Naive thymus-derived CD4-positive, alpha-beta T cell (primary cell): ENCODE results near the gene DOK5. TPM values are rescaled to one million over a fixed set of nuclear protein-coding genes. Genes with fewer than 3 reads are reported as not detected.

ENCODE experiments used
- ATAC-seq: fragments of 150-1000 bp; cut with Tn5 transposase; 2 replicates; pipeline ENCODE4 v1.10.0; 2021; ENCODE audit warnings: mild to moderate bottlenecking, moderate library complexity
- CTCF ChIA-PET: fragments of 350-600 bp; sonication (Branson Sonifier 250); formaldehyde crosslinking; loops from one replicate; lab custom pipeline; 2021; ENCODE audit warnings: antibody characterized with exemption; lab: Charles Lee
- POLR2A ChIA-PET: fragments of 350-600 bp; sonication (Branson Sonifier 250); formaldehyde crosslinking; loops from one replicate; lab custom pipeline; 2021; ENCODE audit warnings: antibody characterized with exemption, inconsistent platforms; lab: Charles Lee
- DNase-seq, 9 donors: peaks; one replicate each; pipeline versions ENCODE4 v3.0.0 to v3.0.0-alpha.2; 2020 to 2022; ENCODE audit warnings: mixed read lengths in 1 of 9
- H3K27ac ChIP-seq: one replicate; pipeline ENCODE4 v1.7.0; 2013; ENCODE audit warnings: mild to moderate bottlenecking, low read depth, low read length, moderate library complexity
- H3K27me3 ChIP-seq, 2 donors: one replicate each; pipeline ENCODE4 v1.7.0; 2013; ENCODE audit warnings: low read length in 2 of 2, mild to moderate bottlenecking in 2 of 2, moderate library complexity in 2 of 2; ENCODE audit not compliant: control insufficient read depth in 2 of 2, insufficient read depth in 2 of 2
- H3K36me3 ChIP-seq, 3 experiments: 1 replicate in 2 of 3; 2 replicates in 1 of 3; pipeline ENCODE4 v1.7.0; 2013; ENCODE audit warnings: low read length in 3 of 3, mild to moderate bottlenecking in 3 of 3, moderate library complexity in 1 of 3; ENCODE audit not compliant: insufficient read depth in 3 of 3, control insufficient read depth in 2 of 3
- H3K4me1 ChIP-seq, 2 donors: one replicate each; pipeline ENCODE4 v1.7.0; 2013; ENCODE audit warnings: low read length in 2 of 2, mild to moderate bottlenecking in 2 of 2, moderate library complexity in 1 of 2; ENCODE audit not compliant: control insufficient read depth in 2 of 2, insufficient read depth in 2 of 2
- H3K4me3 ChIP-seq: 2 replicates; pipeline ENCODE4 v1.7.0; 2013; ENCODE audit warnings: mild to moderate bottlenecking, low read length
- H3K9me3 ChIP-seq, 3 experiments: 1 replicate in 2 of 3; 2 replicates in 1 of 3; pipeline ENCODE4 v1.7.0; 2013; ENCODE audit warnings: low read length in 3 of 3; ENCODE audit not compliant: control insufficient read depth in 2 of 3
- H3K27ac Mint-ChIP-seq, 9 donors: one replicate each; pipeline ENCODE4 v1.8.0; 2020 to 2022; ENCODE audit warnings: mixed read lengths in 9 of 9, mild to moderate bottlenecking in 8 of 9, moderate library complexity in 5 of 9, inconsistent platforms in 2 of 9
- H3K27me3 Mint-ChIP-seq, 5 donors: one replicate each; pipeline ENCODE4 v1.8.0; 2021 to 2022; ENCODE audit warnings: mixed read lengths in 5 of 5, mild to moderate bottlenecking in 1 of 5
- H3K36me3 Mint-ChIP-seq, 5 donors: one replicate each; pipeline ENCODE4 v1.8.0; 2020 to 2022; ENCODE audit warnings: mixed read lengths in 5 of 5, mild to moderate bottlenecking in 3 of 5, inconsistent platforms in 1 of 5
- H3K4me1 Mint-ChIP-seq, 7 donors: one replicate each; pipeline ENCODE4 v1.8.0; 2020 to 2022; ENCODE audit warnings: mixed read lengths in 7 of 7, mild to moderate bottlenecking in 3 of 7, inconsistent platforms in 1 of 7
- H3K4me3 Mint-ChIP-seq, 10 donors: one replicate each; pipeline ENCODE4 v1.8.0; 2020 to 2022; ENCODE audit warnings: mild to moderate bottlenecking in 10 of 10, mixed read lengths in 10 of 10, moderate library complexity in 6 of 10, inconsistent platforms in 2 of 10
- H3K9me3 Mint-ChIP-seq, 11 donors: one replicate each; pipeline ENCODE4 v1.8.0; 2020 to 2022; ENCODE audit warnings: mixed read lengths in 11 of 11, mild to moderate bottlenecking in 4 of 11, inconsistent platforms in 1 of 11, moderate library complexity in 1 of 11
- intact Hi-C, 2 donors: fragments of 100-400 bp; cut with micrococcal nuclease; formaldehyde crosslinking; loops; one replicate each; pipeline ENCODE4 v1.15.1; 2023
- polyA plus RNA-seq, 2 donors: library from polyadenylated mRNA; unstranded; fragments of 300-500 nt; fragmentation: Illumina TruSeq; gene quantifications; one replicate each; pipeline ENCODE4 v1.2.3, GENCODE V29; 2021
- total RNA-seq, 6 experiments: library from RNA in 5 of 6; stranded (reverse) in 5 of 6; gene quantifications; 1 replicate in 5 of 6; 2 replicates in 1 of 6; pipeline ENCODE4 v1.2.3 and lab custom pipeline; 2021 to 2026

DOK5 gene
- total and polyA plus RNA-seq, 7 experiments from 2014 or later = 0.85 TPM; not detected in 6

DNA sequence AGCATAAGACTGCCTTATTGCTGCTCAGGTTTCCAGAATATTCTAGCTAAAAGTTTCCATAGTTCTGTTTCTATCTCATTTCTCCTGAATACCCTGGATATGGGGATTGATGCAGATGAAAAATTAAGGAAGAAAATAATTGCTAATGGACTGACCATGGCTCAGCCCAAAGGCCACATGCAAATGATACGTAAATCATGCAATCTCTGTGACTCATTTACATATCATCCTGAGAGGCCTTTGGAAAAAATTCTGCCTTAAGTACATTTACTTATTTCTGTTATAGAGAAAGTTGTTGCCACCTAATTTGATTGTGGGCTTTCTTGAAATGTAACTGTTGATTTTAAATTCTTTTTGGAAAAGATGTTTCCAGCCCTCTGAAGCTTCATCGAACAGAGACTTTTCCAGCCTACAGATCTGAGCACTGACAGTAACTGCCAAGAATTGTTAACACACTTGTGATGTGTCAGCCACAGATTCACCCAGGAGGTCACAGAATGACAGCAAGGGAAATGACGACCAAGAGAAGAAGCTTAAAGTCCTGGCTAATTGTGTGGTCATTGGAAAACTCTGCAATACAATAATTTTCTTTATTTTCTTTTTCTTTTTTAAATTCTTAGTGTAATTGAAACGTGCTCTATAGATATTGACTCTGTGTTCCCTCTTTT is 174.8 kb downstream of the DOK5 start:
- intact Hi-C loops = no loop called here
- Mint-ChIP-seq H3K27me3 (peaks cover 2 to 27% (median 9%) of the 10 kb centered on the region in 5 donors), H3K4me3 (no peak overlapping the region), H3K27ac (no peak overlapping the region), H3K9me3 (no peaks in the 10 kb centered on the region), H3K36me3 (no peaks in the 10 kb centered on the region), H3K4me1 (peaks cover 0 to 2% (median 0%) of the 10 kb centered on the region in 7 donors)
- Histone ChIP-seq H3K4me1 (no peaks in the 10 kb centered on the region), H3K9me3 (no peaks in the 10 kb centered on the region), H3K4me3 (no peak overlapping the region), H3K27me3 (no peaks in the 10 kb centered on the region), H3K27ac (no peak overlapping the region), H3K36me3 (no peaks in the 10 kb centered on the region)
- POLR2A ChIA-PET = no interaction called here
- ATAC-seq (no peak), DNase-seq (no peak)
- CTCF ChIA-PET = interaction anchor here (0.8 to 1.0 kb wide), 2 partner anchors 443 to 544 kb away, joined by 3 to 4 read pairs; partner anchors contain the start of gene PFDN4

DNA sequence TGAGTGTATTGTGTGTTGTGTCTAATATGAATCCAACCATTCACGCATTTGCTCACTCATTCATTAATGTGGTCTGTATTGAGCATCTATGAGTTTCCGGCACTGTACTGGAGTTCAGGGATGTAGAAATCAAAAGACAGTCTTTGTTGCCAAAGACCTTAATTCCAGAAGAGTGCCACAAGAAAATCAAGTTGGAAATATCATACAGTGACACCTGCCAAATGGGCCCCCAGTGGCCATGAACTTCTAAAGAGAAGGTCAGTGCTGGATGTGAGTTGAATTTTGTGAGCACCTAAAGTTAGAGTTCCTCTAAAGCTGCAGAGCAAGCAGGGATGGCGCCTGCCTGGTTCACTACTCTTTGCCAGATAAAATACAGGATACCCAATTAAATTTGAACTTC is 175.9 kb downstream of the DOK5 start:
- DNase-seq (no peak), ATAC-seq (no peak)
- Mint-ChIP-seq H3K4me3 (no peak overlapping the region), H3K36me3 (no peaks in the 10 kb centered on the region), H3K27me3 (peaks cover 2 to 32% (median 9%) of the 10 kb centered on the region in 5 donors), H3K4me1 (peaks cover 0 to 2% (median 0%) of the 10 kb centered on the region in 7 donors), H3K27ac (no peak overlapping the region), H3K9me3 (no peaks in the 10 kb centered on the region)
- Histone ChIP-seq H3K4me1 (no peaks in the 10 kb centered on the region), H3K36me3 (no peaks in the 10 kb centered on the region), H3K9me3 (no peaks in the 10 kb centered on the region), H3K27me3 (no peaks in the 10 kb centered on the region), H3K4me3 (no peak overlapping the region), H3K27ac (no peak overlapping the region)
- intact Hi-C loops = no loop called here
- ChIA-PET POLR2A (no interaction called here), CTCF (no interaction called here)

DNA sequence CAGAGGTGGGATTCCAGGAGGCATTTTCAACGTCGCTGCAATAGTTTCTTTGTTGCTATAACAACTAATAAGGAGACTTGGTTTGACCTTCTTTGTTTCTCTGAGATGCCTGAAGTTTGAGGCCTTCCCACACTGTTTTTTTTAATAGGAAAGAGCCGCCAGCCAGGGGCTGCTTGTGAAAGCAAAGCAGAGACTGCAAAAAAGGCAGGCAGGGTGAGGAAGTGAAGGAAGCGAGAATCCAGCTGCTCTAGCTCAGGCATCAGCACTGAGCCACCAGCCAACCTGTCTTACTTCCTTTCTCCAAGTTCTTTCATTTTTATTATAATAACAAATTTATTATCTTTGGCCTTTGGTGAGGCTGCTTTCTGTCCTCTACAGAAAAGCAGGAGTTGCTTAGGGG is 179.1 kb downstream of the DOK5 start:
- Mint-ChIP-seq H3K9me3 (peaks cover 0 to 3% (median 0%) of the 10 kb centered on the region in 11 donors), H3K27ac (no peak overlapping the region), H3K27me3 (peaks cover 2 to 31% (median 9%) of the 10 kb centered on the region in 5 donors), H3K4me1 (peaks cover 0 to 2% (median 0%) of the 10 kb centered on the region in 7 donors), H3K4me3 (no peak overlapping the region), H3K36me3 (no peaks in the 10 kb centered on the region)
- H3K27ac ChIP-seq = no peak overlapping the region
- ATAC-seq = no peak
- H3K4me1 ChIP-seq = no peaks in the 10 kb centered on the region
- ChIA-PET POLR2A (no interaction called here), CTCF (no interaction called here)
- intact Hi-C loops = no loop called here
- no peaks in the 10 kb centered on the region for H3K36me3 ChIP-seq
- no peak for DNase-seq
- H3K27me3 ChIP-seq = no peaks in the 10 kb centered on the region
- H3K4me3 ChIP-seq = no peak overlapping the region
- no peaks in the 10 kb centered on the region for H3K9me3 ChIP-seq

DNA sequence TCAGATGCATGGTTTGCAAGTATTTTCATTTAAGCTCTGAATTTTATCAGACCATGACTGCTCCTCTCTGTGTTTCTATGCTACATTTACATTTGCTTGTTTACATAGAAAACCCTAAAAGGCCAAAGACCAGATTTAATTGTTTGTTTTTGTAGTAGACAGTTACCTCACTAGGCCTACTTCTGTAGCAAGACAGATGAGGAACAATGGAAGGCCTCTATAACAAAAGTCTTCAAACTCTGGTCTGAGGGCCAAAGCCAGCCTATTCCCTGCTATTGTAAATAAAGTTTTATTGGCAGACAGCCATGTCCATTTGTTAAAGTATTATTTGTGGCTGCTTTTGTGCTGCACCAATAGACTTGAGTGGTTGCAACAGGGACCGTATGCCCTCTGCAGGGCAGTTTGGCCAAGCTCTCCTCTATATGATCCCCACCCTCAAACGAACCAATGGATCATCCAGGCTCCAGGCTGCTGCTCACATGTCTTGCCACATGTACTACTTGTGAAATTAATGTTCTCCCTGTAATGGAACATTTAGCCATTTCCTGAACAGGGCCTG is 182.0 kb downstream of the DOK5 start:
- H3K9me3 Mint-ChIP-seq = peaks cover 0 to 3% (median 0%) of the 10 kb centered on the region in 11 donors
- H3K27ac Mint-ChIP-seq = no peak overlapping the region

DNA sequence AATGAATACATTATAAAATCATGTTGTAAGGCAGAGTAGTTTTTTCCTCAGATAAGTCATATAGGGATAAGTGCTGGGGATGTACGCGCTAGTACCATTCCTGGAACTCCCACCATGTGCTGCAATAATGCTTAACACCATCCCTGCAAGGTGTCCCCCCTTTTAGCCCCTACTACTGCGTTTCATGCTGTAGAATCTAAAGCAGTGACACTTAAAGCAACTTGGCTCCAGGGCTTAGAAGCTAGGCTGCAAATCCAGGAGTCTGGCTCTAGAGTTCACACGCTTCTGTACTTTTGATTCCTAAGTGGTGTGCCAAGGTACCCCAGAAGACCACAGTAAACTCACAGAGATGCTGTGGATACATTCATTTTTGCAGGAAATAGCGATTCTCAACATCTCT is 183.1 kb downstream of the DOK5 start:
- intact Hi-C loops = no loop called here
- Histone ChIP-seq H3K4me1 (no peaks in the 10 kb centered on the region), H3K27me3 (no peaks in the 10 kb centered on the region), H3K9me3 (no peaks in the 10 kb centered on the region), H3K27ac (no peak overlapping the region), H3K36me3 (no peaks in the 10 kb centered on the region), H3K4me3 (no peak overlapping the region)
- H3K4me3 Mint-ChIP-seq = no peak overlapping the region
- H3K27me3 Mint-ChIP-seq = peaks cover 2 to 27% (median 14%) of the 10 kb centered on the region in 5 donors
- H3K9me3 Mint-ChIP-seq = peaks cover 0 to 3% (median 0%) of the 10 kb centered on the region in 11 donors
- no peaks in the 10 kb centered on the region for H3K36me3 Mint-ChIP-seq
- ATAC-seq = no peak
- H3K4me1 Mint-ChIP-seq = peaks cover 0 to 2% (median 0%) of the 10 kb centered on the region in 7 donors
- no peak overlapping the region for H3K27ac Mint-ChIP-seq
- no peak for DNase-seq
- CTCF ChIA-PET = interaction anchor here (0.6 to 0.8 kb wide), 2 partner anchors 11 to 591 kb away, joined by 4 read pairs; no protein-coding TSS in a partner anchor
- POLR2A ChIA-PET = no interaction called here

More for the DNA sequence above, 182.0 kb downstream of the DOK5 start:
- Histone ChIP-seq H3K4me1 (no peaks in the 10 kb centered on the region), H3K4me3 (no peak overlapping the region), H3K36me3 (no peaks in the 10 kb centered on the region), H3K27ac (no peak overlapping the region), H3K9me3 (no peaks in the 10 kb centered on the region), H3K27me3 (no peaks in the 10 kb centered on the region)
- DNase-seq = no peak
- Mint-ChIP-seq H3K36me3 (no peaks in the 10 kb centered on the region), H3K4me1 (peaks cover 0 to 2% (median 0%) of the 10 kb centered on the region in 7 donors), H3K4me3 (no peak overlapping the region), H3K27me3 (peaks cover 2 to 18% (median 9%) of the 10 kb centered on the region in 5 donors)
- no peak for ATAC-seq
- POLR2A ChIA-PET = no interaction called here
- CTCF ChIA-PET = no interaction called here
- intact Hi-C loops = no loop called here

DNA sequence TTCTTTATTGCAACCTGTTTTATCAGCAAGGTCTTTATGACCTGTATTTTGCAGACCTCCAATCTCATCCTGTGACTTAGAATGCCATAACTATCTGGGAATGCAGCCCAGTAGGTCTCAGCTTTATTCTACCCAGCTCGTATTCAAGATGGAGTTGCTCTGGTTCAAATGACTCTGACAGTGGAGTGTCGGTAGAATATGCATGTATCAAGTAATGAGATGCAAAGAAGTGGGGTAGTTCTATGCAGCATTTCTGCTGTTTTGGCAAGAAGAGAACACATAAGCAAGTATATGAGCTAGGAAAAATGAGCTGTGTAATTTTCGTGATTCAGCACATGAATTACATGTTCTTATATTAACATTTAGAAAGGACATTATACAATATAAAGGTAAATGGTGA is 185.9 kb downstream of the DOK5 start:
- no peaks in the 10 kb centered on the region for H3K36me3 ChIP-seq
- ChIA-PET CTCF (no interaction called here), POLR2A (no interaction called here)
- no peaks in the 10 kb centered on the region for H3K4me1 Mint-ChIP-seq
- H3K36me3 Mint-ChIP-seq = no peaks in the 10 kb centered on the region
- H3K27me3 ChIP-seq = no peaks in the 10 kb centered on the region
- H3K27me3 Mint-ChIP-seq = peaks cover 0 to 46% (median 22%) of the 10 kb centered on the region in 5 donors
- no peak overlapping the region for H3K27ac ChIP-seq
- H3K9me3 Mint-ChIP-seq = peaks cover 0 to 3% (median 0%) of the 10 kb centered on the region in 11 donors
- H3K4me3 ChIP-seq = no peak overlapping the region
- intact Hi-C loops = no loop called here
- H3K9me3 ChIP-seq = no peaks in the 10 kb centered on the region
- DNase-seq = no peak
- no peaks in the 10 kb centered on the region for H3K4me1 ChIP-seq
- H3K4me3 Mint-ChIP-seq = no peak overlapping the region
- H3K27ac Mint-ChIP-seq = no peak overlapping the region
- no peak for ATAC-seq
